NT2/D1 (cell line): ENCODE data around the gene ADGRA1.

Experiments used
- SUZ12 ChIP-seq: IDR thresholded peaks from 2 replicates; pipeline ENCODE4 v1.6.1; 2011; ENCODE audit not compliant: insufficient read length, insufficient read depth; ENCODE audit errors: extremely low read depth
- YY1 ChIP-seq: IDR thresholded peaks from 2 replicates; pipeline ENCODE4 v1.6.1; 2011; ENCODE audit not compliant: insufficient read length, insufficient read depth
- ZNF274 ChIP-seq: IDR thresholded peaks from 2 replicates; pipeline ENCODE4 v1.6.1; 2011; ENCODE audit warnings: mild to moderate bottlenecking, low read depth, low read length

DNA sequence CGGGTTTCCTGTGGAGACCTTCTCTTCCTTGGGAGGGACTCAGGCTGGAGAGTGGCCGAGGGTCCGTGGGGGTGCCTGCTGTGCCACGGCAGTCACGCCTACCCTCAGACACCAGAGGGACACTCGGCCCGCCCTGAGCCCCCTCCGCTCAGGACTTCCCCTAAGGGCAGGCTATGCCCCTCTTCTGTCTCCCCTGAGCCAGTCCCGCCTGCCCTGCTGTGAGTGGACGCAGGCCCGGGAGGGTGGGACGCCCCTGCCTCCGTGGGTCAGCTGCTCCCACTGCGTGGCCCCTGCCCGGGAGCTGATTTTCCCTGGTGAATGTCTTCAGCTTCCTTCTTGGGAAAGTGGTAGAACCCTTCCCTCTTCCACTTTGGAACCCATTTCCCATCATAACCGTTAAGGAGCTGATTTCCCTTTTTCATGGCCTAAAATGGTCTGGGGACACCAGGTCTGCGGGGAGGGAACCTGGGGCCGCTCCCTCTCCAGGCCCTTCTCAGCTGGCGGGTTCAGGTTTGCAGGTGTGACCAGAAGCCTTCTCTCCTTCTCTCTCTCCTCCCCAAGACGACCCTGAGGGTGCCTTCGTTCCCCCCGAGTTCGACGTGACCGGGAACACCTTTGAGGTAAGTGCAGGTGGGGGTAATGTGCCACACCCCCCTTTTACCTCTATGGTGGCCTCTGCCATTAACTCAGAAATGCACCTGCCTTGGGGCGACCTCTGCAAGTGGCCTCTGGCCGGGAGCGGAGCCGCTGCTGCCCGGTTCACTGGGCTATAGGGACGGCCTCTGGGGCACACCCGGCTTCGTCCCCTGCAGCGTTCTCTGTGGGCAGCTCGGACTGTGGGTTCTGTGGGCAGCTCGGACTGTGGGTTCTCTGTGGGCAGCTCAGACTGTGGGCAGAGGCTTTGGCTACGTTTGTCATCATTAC, 80.2 kb downstream of the ADGRA1 start:
- TF ChIP-seq YY1 (no peak), ZNF274 (no peak), SUZ12 (no peak)
